IMR-90 (cell line): Measurements from ENCODE around the gene IL6. TPM values are rescaled to one million over a fixed set of nuclear protein-coding genes. Genes with fewer than 3 reads are reported as not detected.

Experiments used
- ATAC-seq: fragments of 200-7000 bp; cut with Tn5 transposase; 2 replicates; pipeline ENCODE4 v1.9.1; 2020; ENCODE audit warnings: low read depth, mild to moderate bottlenecking, moderate library complexity
- BruUV-seq: library from RNA; stranded (reverse); fragments of 400-500 nt; replicated peaks from 2 replicates; lab custom pipeline; 2021; lab: Mats Ljungman, UMichigan
- CTCF ChIA-PET: fragments of 300-600 bp; formaldehyde crosslinking; extraction: SDS; loops from one replicate; lab custom pipeline; 2021; ENCODE audit warnings: antibody characterized with exemption; lab: Yijun Ruan, JAX
- POLR2A ChIA-PET: fragments of 300-600 bp; sonication (Branson Sonifier 250); formaldehyde crosslinking; loops from one replicate; lab custom pipeline; 2022; ENCODE audit warnings: antibody characterized with exemption; ENCODE audit not compliant: unreplicated experiment; lab: Charles Lee
- DNase-seq: peaks from one replicate; pipeline ENCODE4 v3.0.0; 2013
- H2AFZ ChIP-seq: replicated peaks from 2 replicates; pipeline ENCODE3; 2013; ENCODE audit warnings: low read length, mild to moderate bottlenecking; ENCODE audit not compliant: poor library complexity
- H2AK5ac ChIP-seq: 2 replicates; pipeline ENCODE4 v1.6.1; 2013; ENCODE audit warnings: low read depth, low read length, inconsistent platforms
- H2AK9ac ChIP-seq: replicated peaks from 2 replicates; pipeline ENCODE3; 2013; ENCODE audit warnings: mild to moderate bottlenecking, low read depth, low read length, moderate library complexity; ENCODE audit not compliant: poor library complexity
- H2BK120ac ChIP-seq: 2 replicates; pipeline ENCODE4 v1.6.1; 2013; ENCODE audit warnings: low read depth, low read length, inconsistent platforms
- H2BK15ac ChIP-seq: 3 replicates; pipeline ENCODE4 v1.6.1; 2013; ENCODE audit warnings: low read depth, low read length, inconsistent platforms
- H2BK20ac ChIP-seq: 2 replicates; pipeline ENCODE4 v1.6.1; 2013; ENCODE audit warnings: low read depth, mild to moderate bottlenecking, inconsistent platforms, low read length, moderate library complexity
- H2BK5ac ChIP-seq: 2 replicates; pipeline ENCODE4 v1.6.1; 2013; ENCODE audit warnings: mild to moderate bottlenecking, low read depth, low read length, inconsistent platforms; ENCODE audit not compliant: poor library complexity, severe bottlenecking
- H3K14ac ChIP-seq: replicated peaks from 2 replicates; pipeline ENCODE4 v1.6.1; 2013; ENCODE audit warnings: low read depth, low read length, inconsistent platforms
- H3K18ac ChIP-seq: 2 replicates; pipeline ENCODE4 v1.6.1; 2013; ENCODE audit warnings: low read depth, low read length, control low read depth
- H3K23ac ChIP-seq: 2 replicates; pipeline ENCODE4 v1.6.1; 2013; ENCODE audit warnings: low read depth, low read length, inconsistent platforms
- H3K27ac ChIP-seq: 2 replicates; pipeline ENCODE4 v1.5.1; 2013; ENCODE audit warnings: mild to moderate bottlenecking, control low read depth, low read length; ENCODE audit not compliant: insufficient read depth
- H3K27me3 ChIP-seq: 2 replicates; pipeline ENCODE4 v1.6.1; 2013; ENCODE audit warnings: low read length; ENCODE audit not compliant: control insufficient read depth, insufficient read depth
- H3K36me3 ChIP-seq: 2 replicates; pipeline ENCODE4 v1.6.1; 2013; ENCODE audit warnings: low read length, mixed read lengths; ENCODE audit not compliant: control insufficient read depth, insufficient read depth
- H3K4ac ChIP-seq: 2 replicates; pipeline ENCODE4 v1.6.1; 2013; ENCODE audit warnings: low read depth, low read length, inconsistent platforms
- H3K4me1 ChIP-seq: 2 replicates; pipeline ENCODE4 v1.6.1; 2013; ENCODE audit warnings: low read length, mixed read lengths; ENCODE audit not compliant: control insufficient read depth, insufficient read depth
- H3K4me2 ChIP-seq: 2 replicates; pipeline ENCODE4 v1.6.1; 2013; ENCODE audit warnings: low read depth, mild to moderate bottlenecking, control low read depth, low read length, moderate library complexity
- H3K4me3 ChIP-seq: 2 replicates; pipeline ENCODE4 v1.5.1; 2013; ENCODE audit warnings: low read depth, mild to moderate bottlenecking, control low read depth, low read length, moderate library complexity; ENCODE audit not compliant: insufficient read depth
- H3K56ac ChIP-seq: 2 replicates; pipeline ENCODE4 v1.6.1; 2013; ENCODE audit warnings: low read length, inconsistent platforms; ENCODE audit not compliant: insufficient read depth; ENCODE audit errors: extremely low read depth
- H3K79me1 ChIP-seq, 2 experiments: 2 replicates each; pipeline ENCODE4 v1.6.1; 2013; ENCODE audit warnings: low read length in 2 of 2, inconsistent platforms in 1 of 2, low read depth in 1 of 2
- H3K9ac ChIP-seq: 2 replicates; pipeline ENCODE4 v1.6.1; 2013; ENCODE audit warnings: low read depth, low read length, control low read depth
- H3K9me1 ChIP-seq: 2 replicates; pipeline ENCODE4 v1.6.1; 2013; ENCODE audit warnings: low read length, inconsistent platforms; ENCODE audit not compliant: insufficient read depth
- H3K9me3 ChIP-seq: 2 replicates; pipeline ENCODE4 v1.6.1; 2013; ENCODE audit warnings: low read length; ENCODE audit not compliant: control insufficient read depth, insufficient read depth
- H4K20me1 ChIP-seq: 2 replicates; pipeline ENCODE4 v1.6.1; 2013; ENCODE audit warnings: low read length, inconsistent platforms; ENCODE audit not compliant: insufficient read depth
- H4K5ac ChIP-seq: 2 replicates; pipeline ENCODE4 v1.6.1; 2013; ENCODE audit warnings: mild to moderate bottlenecking, low read depth, low read length, control low read depth
- H4K8ac ChIP-seq, 2 experiments: 2 replicates each; pipeline ENCODE4 v1.6.1; 2013; ENCODE audit warnings: low read depth in 2 of 2, low read length in 2 of 2, control low read depth in 1 of 2, inconsistent platforms in 1 of 2
- H4K91ac ChIP-seq: 2 replicates; pipeline ENCODE4 v1.6.1; 2013; ENCODE audit warnings: low read depth, low read length, inconsistent platforms; ENCODE audit not compliant: insufficient read depth
- CTCF ChIP-seq: conservative IDR thresholded peaks from 2 replicates; pipeline ENCODE4 v1.5.1; 2012; ENCODE audit warnings: mild to moderate bottlenecking, low read depth, low read length, improper control_type of control experiment
- ELK1 ChIP-seq: fragments of 150-350 bp; IDR thresholded peaks from 2 replicates; pipeline ENCODE4 v1.6.1; 2016; ENCODE audit warnings: low read depth, mild to moderate bottlenecking, low read length, moderate library complexity, borderline replicate concordance
- RAD21 ChIP-seq: IDR thresholded peaks from 2 replicates; pipeline ENCODE4 v1.6.1; 2012; ENCODE audit warnings: low read length, improper control_type of control experiment
- SMC3 ChIP-seq: fragments of 150-350 bp; IDR thresholded peaks from 2 replicates; pipeline ENCODE4 v1.6.1; 2016; ENCODE audit warnings: low read depth, mild to moderate bottlenecking, antibody characterized with exemption, low read length, moderate library complexity
- WGBS, 2 experiments: methylation state at CpG; one replicate each; pipeline versions ENCODE4 v1.1.5 to v1.1.7; 2013; ENCODE audit warnings: missing lambda C conversion rate in 2 of 2; ENCODE audit not compliant: insufficient read length in 1 of 2; ENCODE audit errors: extremely low coverage in 2 of 2; 5-methylcytosine and 5-hydroxymethylcytosine counted together
- dilution Hi-C: fragments of 300-500 bp; cut with HindIII; formaldehyde crosslinking; loops from one replicate; pipeline ENCODE4 v1.14.3; 2018; ENCODE audit warnings: low sequenced_read_pairs; ENCODE audit not compliant: unreplicated experiment
- in situ Hi-C: fragments of 300-500 bp; cut with MboI; formaldehyde crosslinking; loops from 3 replicates; pipeline ENCODE4 v1.14.3; 2019; ENCODE audit warnings: low sequenced_read_pairs, inconsistent platforms, mixed read lengths
- intact Hi-C: fragments of 100-400 bp; cut with micrococcal nuclease; formaldehyde crosslinking; loops from 2 replicates; pipeline ENCODE4 v1.10.0; 2022
- polyA plus RNA-seq, 3 experiments: library from polyadenylated mRNA; depleted of rRNA; stranded (reverse); fragments of >200 nt; gene quantifications; 2 replicates each; pipeline ENCODE4 v1.2.3, GENCODE V29; 2012; ENCODE audit warnings: low replicate concordance in 1 of 3
- total RNA-seq: library from RNA; depleted of rRNA; stranded (reverse); fragments of >200 nt; gene quantifications from 2 replicates; pipeline ENCODE4 v1.2.3, GENCODE V29; 2012

Gene IL6
- total and polyA plus RNA-seq, 2 of the 4 experiments (the other 2 are of a cell fraction): 15.2 to 50.8 TPM

DNA sequence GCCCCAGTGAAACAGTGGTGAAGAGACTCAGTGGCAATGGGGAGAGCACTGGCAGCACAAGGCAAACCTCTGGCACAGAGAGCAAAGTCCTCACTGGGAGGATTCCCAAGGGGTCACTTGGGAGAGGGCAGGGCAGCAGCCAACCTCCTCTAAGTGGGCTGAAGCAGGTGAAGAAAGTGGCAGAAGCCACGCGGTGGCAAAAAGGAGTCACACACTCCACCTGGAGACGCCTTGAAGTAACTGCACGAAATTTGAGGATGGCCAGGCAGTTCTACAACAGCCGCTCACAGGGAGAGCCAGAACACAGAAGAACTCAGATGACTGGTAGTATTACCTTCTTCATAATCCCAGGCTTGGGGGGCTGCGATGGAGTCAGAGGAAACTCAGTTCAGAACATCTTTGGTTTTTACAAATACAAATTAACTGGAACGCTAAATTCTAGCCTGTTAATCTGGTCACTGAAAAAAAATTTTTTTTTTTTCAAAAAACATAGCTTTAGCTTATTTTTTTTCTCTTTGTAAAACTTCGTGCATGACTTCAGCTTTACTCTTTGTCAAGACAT lies 574 bp upstream of the IL6 start:
- Histone ChIP-seq H3K79me1 (peaks cover 13 to 56% of the 10 kb centered on the region in 2 experiments), H3K4ac (peak overlapping the region; percentile 99), H3K27me3 (no peaks in the 10 kb centered on the region), H3K23ac (peak overlapping the region; percentile 79), H3K4me3 (peak overlapping the region; percentile 69; the same call in 1 of the 2 replicates), H3K36me3 (peaks cover 18% of the 10 kb centered on the region), H3K14ac (peak overlapping the region; percentile 95), H4K5ac (peak overlapping the region; percentile 63), H4K8ac (peak overlapping the region; percentile 94), H3K9ac (peak overlapping the region; percentile 94), H3K56ac (peak overlapping the region; percentile 99), H4K91ac (peak overlapping the region; percentile 83), H3K9me3 (no peaks in the 10 kb centered on the region), H2BK5ac (peak overlapping the region; percentile 98), H2AK9ac (peak overlapping the region; percentile 2), H2AK5ac (peak overlapping the region; percentile 95), H2BK120ac (peak overlapping the region; percentile 95), H2BK20ac (peak overlapping the region; percentile 95), H3K4me2 (peak overlapping the region; percentile 88), H3K18ac (peak overlapping the region; percentile 78), H3K27ac (peak overlapping the region; percentile 97), H3K4me1 (peaks cover 23% of the 10 kb centered on the region), H2AFZ (peak overlapping the region; percentile 85), H4K20me1 (no peaks in the 10 kb centered on the region), H3K9me1 (peaks cover 28% of the 10 kb centered on the region), H2BK15ac (peak overlapping the region; percentile 90; the same call in 2 of the 3 replicates)
- ChIA-PET POLR2A (interaction anchor here (0.6 to 3.3 kb wide), 12 partner anchors 8 to 451 kb away, joined by 3 to 38 read pairs (median 3); no protein-coding TSS in a partner anchor), CTCF (interaction anchor here (0.6 to 4.4 kb wide), 23 partner anchors 8 to 380 kb away, joined by 3 to 37 read pairs (median 5); no protein-coding TSS in a partner anchor)
- dilution Hi-C loops (no loop called here), intact Hi-C loops (loop anchor here (1.0 to 5.0 kb wide), 7 partner anchors 56 to 346 kb away; no protein-coding TSS in a partner anchor), in situ Hi-C loops (no loop called here)
- WGBS, 2 experiments: 20% methylated on average over 1 of the region's 8 CpGs; no CpG with 5 or more reads in 1 of the 2 experiments
- TF ChIP-seq SMC3: peak; percentile 90
- TF ChIP-seq RAD21: peak; percentile 93
- no peak for TF ChIP-seq ELK1
- TF ChIP-seq CTCF: peak; percentile 73
- peak; percentile 53 for ATAC-seq
- TSS peak; percentile 65 for BruUV-seq
- DNase-seq: peak; percentile 90
